NCI-H345 treated with DMSO at 0.1 percent for 48 hours (cell line): ENCODE results near the gene PIK3C2G.
"Not testable (repeated sequence)": the region's sequence is repeated elsewhere in the genome, so short reads cannot be mapped to it uniquely, and the experiment has no call there.

Experiments
- DNase-seq: peaks from one replicate; lab custom pipeline; 2025; ENCODE audit not compliant: unreplicated experiment; lab: John Stamatoyannopoulos, UW

The PIK3C2G gene

GRCh38 chr12:18690653-18691052, 429.3 kb downstream of the PIK3C2G start:
- DNase-seq = no peak

GRCh38 chr12:18693986-18694385, 432.7 kb downstream of the PIK3C2G start:
- DNase-seq = not testable (repeated sequence)

- DNase-seq = no peak
Measured at GRCh38 chr12:18696971-18697602, 435.8 kb downstream of the PIK3C2G start.
